ENCODE results near the gene ERCC6L.
"Not testable (repeated sequence)": the region's sequence is repeated elsewhere in the genome, so short reads cannot be mapped to it uniquely, and the experiment has no call there.

The ERCC6L gene

DNA sequence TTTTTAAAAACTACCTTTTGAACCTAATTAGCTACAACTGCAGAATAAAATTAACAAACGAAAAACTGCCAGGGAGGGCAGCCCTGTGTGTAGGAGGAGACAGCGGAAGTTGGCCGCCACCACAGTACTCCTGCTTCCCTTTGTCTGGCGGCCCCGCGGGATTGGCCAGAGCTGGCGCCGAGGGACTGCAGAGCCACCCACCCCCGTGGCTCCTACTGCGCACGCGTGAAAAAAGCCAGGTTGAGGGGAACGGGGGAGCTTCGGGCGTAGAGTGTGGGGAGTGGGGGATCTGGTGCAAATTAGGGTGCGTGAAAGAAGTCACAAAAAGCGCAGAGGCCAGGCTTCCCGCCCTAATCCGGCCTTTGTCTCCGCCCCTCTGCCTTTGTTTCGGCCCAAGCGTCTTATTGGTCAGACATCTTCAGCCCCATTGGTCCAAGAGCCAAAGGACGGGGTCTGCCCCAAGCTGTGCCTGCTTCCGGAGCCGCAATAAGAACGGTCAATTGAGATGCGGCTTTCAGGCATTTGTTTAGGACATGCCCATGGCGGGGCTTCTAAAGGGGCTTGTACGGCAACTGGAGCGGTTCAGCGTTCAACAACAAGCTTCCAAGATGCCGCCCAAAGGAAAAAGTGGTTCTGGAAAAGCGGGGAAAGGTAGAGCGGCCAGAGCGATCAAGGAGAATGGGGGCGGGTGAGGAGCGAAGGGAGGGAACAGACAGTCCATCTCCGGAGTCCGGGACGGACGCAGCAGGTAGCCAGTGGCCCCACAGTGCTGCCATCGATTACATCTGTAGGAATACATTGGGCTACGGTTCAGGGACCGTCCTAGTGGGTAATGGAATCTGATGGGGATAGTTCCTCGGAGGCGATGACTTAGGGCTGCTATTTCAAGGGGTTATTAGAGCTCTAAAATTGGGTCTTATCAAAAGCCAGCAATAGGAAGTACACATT, 57.4 kb downstream of the ERCC6L start, which contains the start of gene PIN4:
PIN4 (plus strand) TSS at position 580 of the 948 bp plus-strand sequence; CDS start at position 609, 29 bp downstream.
- Histone ChIP-seq H2AK5ac (ENCODE audit: low read length, severe bottlenecking) (peak within 1 kb of the TSS; percentile 21), H3K9ac (ENCODE audit: low read length) (peak within 1 kb of the TSS; percentile 98), H3K4me1 (ENCODE audit: control insufficient read depth, insufficient read depth, low read depth, low read length) (peaks cover 2% of the 10 kb centered on the region), H2BK120ac (ENCODE audit: low read depth, low read length) (no peak within 1 kb of the TSS), H2AFZ (ENCODE audit: low read depth, low read length) (no peak within 1 kb of the TSS), H3K14ac (ENCODE audit: low read length in 2 of 2) (no peak within 1 kb of the TSS), H3K4me3 (ENCODE audit: insufficient read depth in 1 of 2, low read depth in 1 of 2, low read length in 2 of 2) (peak within 1 kb of the TSS; percentile 85 to 88), H3K9me3 (ENCODE audit: control insufficient read depth, low read length) (no peaks in the 10 kb centered on the region), H4K8ac (ENCODE audit: low read length) (peak within 1 kb of the TSS; percentile 85), H2BK15ac (ENCODE audit: low read depth, poor library complexity, severe bottlenecking) (no peak within 1 kb of the TSS), H3K23ac (ENCODE audit: low read length in 2 of 2) (no peak within 1 kb of the TSS), H3K79me1 (replicated peaks; ENCODE audit: low read length, poor library complexity, severe bottlenecking) (peaks cover 5% of the 10 kb centered on the region), H3K27ac (ENCODE audit: low read length, poor library complexity, severe bottlenecking) (peak within 1 kb of the TSS; percentile 90), H2BK5ac (ENCODE audit: low read depth, low read length, poor library complexity, severe bottlenecking) (no peak within 1 kb of the TSS), H2BK12ac (ENCODE audit: low read length in 2 of 2) (no peak within 1 kb of the TSS), H3K27me3 (ENCODE audit: control insufficient read depth in 1 of 2, insufficient read depth in 1 of 2, low read length in 2 of 2) (peaks cover 0 to 19% of the 10 kb centered on the region in 2 experiments), H3K4ac (ENCODE audit: low read depth in 1 of 2, low read length in 2 of 2) (peak within 1 kb of the TSS in 1 of 2 experiments; percentile 51), H3K36me3 (ENCODE audit: control insufficient read depth in 1 of 2, insufficient read depth in 2 of 2, low read depth in 1 of 2, low read length in 2 of 2) (peaks cover 0 to 4% of the 10 kb centered on the region in 2 experiments), H3K4me2 (ENCODE audit: low read length, poor library complexity, severe bottlenecking) (peak within 1 kb of the TSS; percentile 56), H4K91ac (ENCODE audit: low read length) (peak within 1 kb of the TSS; percentile 80), H3K18ac (ENCODE audit: low read depth in 1 of 2, low read length in 2 of 2) (peak within 1 kb of the TSS; percentile 83 to 85)
- WGBS: under 1% methylated on average over 40 of the region's 46 CpGs
- peak; percentile 97 for DNase-seq

GRCh38 chrX:72180539-72180938, 58.3 kb downstream of the ERCC6L start:
- 63% methylated on average over 1 of the region's 1 CpG for WGBS
- no peak overlapping the region for H2AFZ ChIP-seq (ENCODE audit: low read depth, low read length)
- H4K8ac ChIP-seq (ENCODE audit: low read length): peak overlapping the region; percentile 41
- peaks cover 5% of the 10 kb centered on the region for H3K79me1 ChIP-seq (replicated peaks; ENCODE audit: low read length, poor library complexity, severe bottlenecking)
- H3K9ac ChIP-seq (ENCODE audit: low read length): peak overlapping the region; percentile 98
- H3K23ac ChIP-seq (ENCODE audit: low read length in 2 of 2): no peak overlapping the region
- H4K91ac ChIP-seq (ENCODE audit: low read length): no peak overlapping the region
- H3K14ac ChIP-seq (ENCODE audit: low read length in 2 of 2): no peak overlapping the region
- no peak overlapping the region for H2BK12ac ChIP-seq (ENCODE audit: low read length in 2 of 2)
- H3K18ac ChIP-seq (ENCODE audit: low read depth in 1 of 2, low read length in 2 of 2): peak overlapping the region in 1 of 2 experiments; percentile 61
- H2BK5ac ChIP-seq (ENCODE audit: low read depth, low read length, poor library complexity, severe bottlenecking): no peak overlapping the region
- DNase-seq: no peak
- H3K4me3 ChIP-seq (ENCODE audit: insufficient read depth in 1 of 2, low read depth in 1 of 2, low read length in 2 of 2): peak overlapping the region in 1 of 2 experiments; percentile 88
- H3K27ac ChIP-seq (ENCODE audit: low read length, poor library complexity, severe bottlenecking): no peak overlapping the region
- H2BK15ac ChIP-seq (ENCODE audit: low read depth, poor library complexity, severe bottlenecking): no peak overlapping the region
- no peaks in the 10 kb centered on the region for H3K9me3 ChIP-seq (ENCODE audit: control insufficient read depth, low read length)
- no peak overlapping the region for H3K4ac ChIP-seq (ENCODE audit: low read depth in 1 of 2, low read length in 2 of 2)
- H3K4me1 ChIP-seq (ENCODE audit: control insufficient read depth, insufficient read depth, low read depth, low read length): peaks cover 2% of the 10 kb centered on the region
- no peak overlapping the region for H3K4me2 ChIP-seq (ENCODE audit: low read length, poor library complexity, severe bottlenecking)
- H2AK5ac ChIP-seq (ENCODE audit: low read length, severe bottlenecking): no peak overlapping the region
- H3K27me3 ChIP-seq (ENCODE audit: control insufficient read depth in 1 of 2, insufficient read depth in 1 of 2, low read length in 2 of 2): peaks cover 0 to 12% of the 10 kb centered on the region in 2 experiments
- no peaks in the 10 kb centered on the region for H3K36me3 ChIP-seq (ENCODE audit: control insufficient read depth in 1 of 2, insufficient read depth in 2 of 2, low read depth in 1 of 2, low read length in 2 of 2)
- no peak overlapping the region for H2BK120ac ChIP-seq (ENCODE audit: low read depth, low read length)

GRCh38 chrX:72176981-72177380, 61.8 kb downstream of the ERCC6L start:
- Histone ChIP-seq H3K23ac (ENCODE audit: low read length in 2 of 2) (no peak overlapping the region), H4K8ac (ENCODE audit: low read length) (no peak overlapping the region), H3K79me1 (replicated peaks; ENCODE audit: low read length, poor library complexity, severe bottlenecking) (no peaks in the 10 kb centered on the region), H2BK12ac (ENCODE audit: low read length in 2 of 2) (no peak overlapping the region), H3K14ac (ENCODE audit: low read length in 2 of 2) (no peak overlapping the region), H2BK15ac (ENCODE audit: low read depth, poor library complexity, severe bottlenecking) (no peak overlapping the region), H2BK5ac (ENCODE audit: low read depth, low read length, poor library complexity, severe bottlenecking) (no peak overlapping the region), H3K4me1 (ENCODE audit: control insufficient read depth, insufficient read depth, low read depth, low read length) (no peaks in the 10 kb centered on the region), H2AK5ac (ENCODE audit: low read length, severe bottlenecking) (no peak overlapping the region), H3K9me3 (ENCODE audit: control insufficient read depth, low read length) (no peaks in the 10 kb centered on the region), H3K36me3 (ENCODE audit: control insufficient read depth in 1 of 2, insufficient read depth in 2 of 2, low read depth in 1 of 2, low read length in 2 of 2) (no peaks in the 10 kb centered on the region), H3K18ac (ENCODE audit: low read depth in 1 of 2, low read length in 2 of 2) (no peak overlapping the region), H3K27ac (ENCODE audit: low read length, poor library complexity, severe bottlenecking) (no peak overlapping the region), H3K4ac (ENCODE audit: low read depth in 1 of 2, low read length in 2 of 2) (no peak overlapping the region), H4K91ac (ENCODE audit: low read length) (no peak overlapping the region), H2AFZ (ENCODE audit: low read depth, low read length) (no peak overlapping the region), H3K4me3 (ENCODE audit: insufficient read depth in 1 of 2, low read depth in 1 of 2, low read length in 2 of 2) (no peak overlapping the region), H3K9ac (ENCODE audit: low read length) (no peak overlapping the region), H2BK120ac (ENCODE audit: low read depth, low read length) (no peak overlapping the region), H3K4me2 (ENCODE audit: low read length, poor library complexity, severe bottlenecking) (no peak overlapping the region), H3K27me3 (ENCODE audit: control insufficient read depth in 1 of 2, insufficient read depth in 1 of 2, low read length in 2 of 2) (peaks cover 0 to 10% of the 10 kb centered on the region in 2 experiments)
- 100% methylated on average over 2 of the region's 2 CpGs for WGBS
- DNase-seq: no peak

DNA sequence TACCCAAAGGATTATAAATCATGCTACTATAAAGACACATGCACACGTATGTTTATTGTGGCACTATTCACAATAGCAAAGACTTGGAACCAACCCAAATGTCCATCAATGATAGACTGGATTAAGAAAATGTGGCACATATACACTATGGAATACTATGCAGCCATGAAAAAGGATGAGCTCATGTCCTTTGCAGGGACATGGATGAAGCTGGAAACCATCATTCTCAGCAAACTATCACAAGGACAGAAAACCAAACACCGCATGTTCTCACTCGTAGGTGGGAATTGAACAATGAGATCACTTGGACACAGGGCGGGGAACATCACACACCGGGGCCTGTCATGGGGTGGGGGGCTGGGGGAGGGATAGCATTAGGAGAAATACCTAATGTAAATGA, 62.5 kb downstream of the ERCC6L start:
- not testable (repeated sequence) for H2BK5ac ChIP-seq (ENCODE audit: low read depth, low read length, poor library complexity, severe bottlenecking); H3K9ac ChIP-seq (ENCODE audit: low read length); H3K27ac ChIP-seq (ENCODE audit: low read length, poor library complexity, severe bottlenecking); H3K23ac ChIP-seq (ENCODE audit: low read length in 2 of 2); H3K79me1 ChIP-seq (replicated peaks; ENCODE audit: low read length, poor library complexity, severe bottlenecking); H2BK120ac ChIP-seq (ENCODE audit: low read depth, low read length); H2BK12ac ChIP-seq (ENCODE audit: low read length in 2 of 2); H3K36me3 ChIP-seq (ENCODE audit: control insufficient read depth in 1 of 2, insufficient read depth in 2 of 2, low read depth in 1 of 2, low read length in 2 of 2); H4K91ac ChIP-seq (ENCODE audit: low read length); H2AFZ ChIP-seq (ENCODE audit: low read depth, low read length); H3K18ac ChIP-seq (ENCODE audit: low read depth in 1 of 2, low read length in 2 of 2); H3K4ac ChIP-seq (ENCODE audit: low read depth in 1 of 2, low read length in 2 of 2); H4K8ac ChIP-seq (ENCODE audit: low read length); H2BK15ac ChIP-seq (ENCODE audit: low read depth, poor library complexity, severe bottlenecking); H2AK5ac ChIP-seq (ENCODE audit: low read length, severe bottlenecking); H3K9me3 ChIP-seq (ENCODE audit: control insufficient read depth, low read length); DNase-seq; H3K4me1 ChIP-seq (ENCODE audit: control insufficient read depth, insufficient read depth, low read depth, low read length); H3K4me2 ChIP-seq (ENCODE audit: low read length, poor library complexity, severe bottlenecking); H3K14ac ChIP-seq (ENCODE audit: low read length in 2 of 2); H3K4me3 ChIP-seq (ENCODE audit: insufficient read depth in 1 of 2, low read depth in 1 of 2, low read length in 2 of 2)
- WGBS: 100% methylated on average over 2 of the region's 5 CpGs
- H3K27me3 ChIP-seq (ENCODE audit: control insufficient read depth in 1 of 2, insufficient read depth in 1 of 2, low read length in 2 of 2): peaks cover 0 to 10% of the 10 kb centered on the region in 2 experiments
